Spleen (tissue), 11 donors: Measurements from ENCODE around the gene SEL1L3. TPM values are rescaled to one million over a fixed set of nuclear protein-coding genes. Genes with fewer than 3 reads are reported as not detected.

ENCODE experiments used
- DNase-seq: peaks from one replicate; pipeline ENCODE4 v3.0.0-alpha.2; 2020
- H3K27ac ChIP-seq, 8 donors: fragments of 200-600 bp; sonication (generic) in 7 of 8; 1 replicate in 4 of 8; 2 replicates in 4 of 8; pipeline versions ENCODE4 v1.5.0 to v1.8.0; 2016 to 2021; ENCODE audit warnings: inconsistent platforms in 4 of 8, mild to moderate bottlenecking in 4 of 8, moderate library complexity in 1 of 8
- H3K27me3 ChIP-seq, 7 donors: fragments of 200-600 bp; sonication (generic) in 6 of 7; replicated peaks in 1 of 7; 1 replicate in 4 of 7; 2 replicates in 3 of 7; pipeline versions ENCODE4 v1.5.0 to v1.8.0; 2016 to 2021; ENCODE audit warnings: inconsistent platforms in 3 of 7, mild to moderate bottlenecking in 1 of 7
- H3K36me3 ChIP-seq, 6 donors: fragments of 200-600 bp; sonication (generic) in 5 of 6; 1 replicate in 4 of 6; 2 replicates in 2 of 6; pipeline versions ENCODE4 v1.5.0 to v1.8.0; 2016 to 2021; ENCODE audit warnings: inconsistent platforms in 2 of 6
- H3K4me1 ChIP-seq, 6 donors: fragments of 200-600 bp; sonication (generic) in 5 of 6; 1 replicate in 3 of 6; 2 replicates in 3 of 6; pipeline versions ENCODE4 v1.5.0 to v1.8.0; 2016 to 2021; ENCODE audit warnings: inconsistent platforms in 3 of 6
- H3K4me3 ChIP-seq, 8 donors: fragments of 200-600 bp; sonication (generic) in 7 of 8; 1 replicate in 4 of 8; 2 replicates in 4 of 8; pipeline versions ENCODE4 v1.5.0 to v1.8.0; 2016 to 2021; ENCODE audit warnings: inconsistent platforms in 4 of 8, mild to moderate bottlenecking in 4 of 8, moderate library complexity in 2 of 8
- H3K9me3 ChIP-seq, 8 donors: fragments of 200-600 bp; sonication (generic) in 7 of 8; 1 replicate in 4 of 8; 2 replicates in 4 of 8; pipeline versions ENCODE4 v1.5.0 to v1.8.0; 2016 to 2021; ENCODE audit warnings: inconsistent platforms in 4 of 8
- CTCF ChIP-seq, 11 experiments: fragments of 200-600 bp in 7 of 11; fragments of 450-650 bp in 4 of 11; sonication (generic) in 4 of 11; IDR thresholded peaks in 8 of 11; conservative IDR thresholded peaks in 3 of 11; 1 replicate in 7 of 11; 2 replicates in 4 of 11; pipeline versions ENCODE4 v1.4.0 to v1.8.0; 2016 to 2021; ENCODE audit warnings: antibody characterized with exemption in 11 of 11, inconsistent platforms in 4 of 11, mild to moderate bottlenecking in 1 of 11
- POLR2A ChIP-seq, 3 donors: fragments of 450-650 bp; IDR thresholded peaks; one replicate each; pipeline ENCODE4 v1.5.1; 2017; ENCODE audit warnings: antibody characterized with exemption in 3 of 3, mild to moderate bottlenecking in 1 of 3
- POLR2AphosphoS5 ChIP-seq, 3 donors: sonication (generic); formaldehyde crosslinking; IDR thresholded peaks; one replicate each; pipeline ENCODE4 v1.5.1; 2017; ENCODE audit warnings: antibody characterized with exemption in 3 of 3
- WGBS, 5 donors: extraction: QIAGEN DNeasy Blood & Tissue Kit in 3 of 5; methylation state at CpG; one replicate each; pipeline versions ENCODE4 v1.1.5 to v1.1.7; 2013 to 2018; 5-methylcytosine and 5-hydroxymethylcytosine counted together
- intact Hi-C: fragments of 100-400 bp; cut with DNase I; formaldehyde crosslinking; loops from one replicate; pipeline ENCODE4 v1.15.0; 2023; ENCODE audit warnings: low total_unique reads
- polyA plus RNA-seq, 3 donors: library from polyadenylated mRNA; stranded (reverse); fragments of 200-250 nt; gene quantifications; one replicate each; pipeline ENCODE4 v1.2.1, GENCODE V29; 2013
- total RNA-seq, 7 donors: library from RNA; depleted of rRNA in 3 of 7; stranded (reverse); fragments of >200 nt in 3 of 7; fragmentation: NEBNext Ultra II Directional in 4 of 7; extraction: Animal tissue kit (Norgen Biotek cat#: 25700) in 4 of 7; gene quantifications; one replicate each; pipeline versions ENCODE4 v1.1.0 to v1.2.1, GENCODE V29; 2016 to 2021
- donor health status: healthy with polysubstance abuse.
- donor health status: DM: no; HTN: no; CAD: no; lungs with moderate emphysema.
- donor health status: DM: no; HTN: no; CAD: no.
- donor health status: Bipolar disorder and iron deficiency.
- donor health status: healthy.
- donor health status: DM: no; HTN: no; CAD: no.
- donor health status: DM: yes; HTN: yes; CAD: no.

SEL1L3 gene
- total and polyA plus RNA-seq, 10 donors, result 59.0 to 319 (median 127) TPM

- intact Hi-C loops, result no loop called here
- H3K4me3 ChIP-seq, result no peak overlapping the region
- H3K9me3 ChIP-seq, result no peaks in the 10 kb centered on the region
- no peaks in the 10 kb centered on the region for H3K4me1 ChIP-seq
- H3K36me3 ChIP-seq, result peaks cover 0 to 98% (median 55%) of the 10 kb centered on the region in 6 donors
- H3K27me3 ChIP-seq, result no peaks in the 10 kb centered on the region
- H3K27ac ChIP-seq, result no peak overlapping the region
- DNase-seq, result no peak
- WGBS, 5 donors, result 88 to 96% (median 93%) methylated on average over 7 of the region's 7 CpGs
- TF ChIP-seq POLR2AphosphoS5 (IDR thresholded peaks at IDR 0.05) (no peak), CTCF (IDR thresholded peaks at IDR 0.05 in 8 of 11, conservative IDR thresholded peaks at IDR 0.05 in 3 of 11) (no peak), POLR2A (IDR thresholded peaks at IDR 0.05) (no peak)
Measured at GRCh38 chr4:25823632-25824031, 39.2 kb downstream of the SEL1L3 start.

GRCh38 chr4:25821899-25822298, 40.9 kb downstream of the SEL1L3 start:
- H3K4me1 ChIP-seq, result no peaks in the 10 kb centered on the region
- DNase-seq, result no peak
- H3K4me3 ChIP-seq, result no peak overlapping the region
- intact Hi-C loops, result no loop called here
- H3K36me3 ChIP-seq, result peaks cover 0 to 98% (median 66%) of the 10 kb centered on the region in 6 donors
- 93 to 98% (median 97%) methylated on average over 8 of the region's 8 CpGs for WGBS, 5 donors
- H3K27me3 ChIP-seq, result no peaks in the 10 kb centered on the region
- no peaks in the 10 kb centered on the region for H3K9me3 ChIP-seq
- TF ChIP-seq POLR2A (IDR thresholded peaks at IDR 0.05) (no peak), POLR2AphosphoS5 (IDR thresholded peaks at IDR 0.05) (no peak), CTCF (IDR thresholded peaks at IDR 0.05 in 8 of 11, conservative IDR thresholded peaks at IDR 0.05 in 3 of 11) (no peak)
- H3K27ac ChIP-seq, result no peak overlapping the region

GRCh38 chr4:25821267-25821666, 41.5 kb downstream of the SEL1L3 start:
- Histone ChIP-seq H3K9me3 (no peaks in the 10 kb centered on the region), H3K4me3 (no peak overlapping the region), H3K36me3 (peaks cover 0 to 98% (median 69%) of the 10 kb centered on the region in 6 donors), H3K27ac (no peak overlapping the region), H3K4me1 (no peaks in the 10 kb centered on the region), H3K27me3 (no peaks in the 10 kb centered on the region)
- TF ChIP-seq POLR2A (IDR thresholded peaks at IDR 0.05) (no peak), CTCF (IDR thresholded peaks at IDR 0.05 in 8 of 11, conservative IDR thresholded peaks at IDR 0.05 in 3 of 11) (no peak), POLR2AphosphoS5 (IDR thresholded peaks at IDR 0.05) (no peak)
- DNase-seq, result no peak
- 93 to 99% (median 95%) methylated on average over 7 of the region's 7 CpGs for WGBS, 5 donors
- intact Hi-C loops, result no loop called here

- intact Hi-C loops, result no loop called here
- Histone ChIP-seq H3K9me3 (no peaks in the 10 kb centered on the region), H3K36me3 (peaks cover 0 to 99% (median 79%) of the 10 kb centered on the region in 6 donors), H3K4me1 (peaks cover 0 to 11% (median 0%) of the 10 kb centered on the region in 6 donors), H3K4me3 (no peak overlapping the region), H3K27me3 (no peaks in the 10 kb centered on the region), H3K27ac (no peak overlapping the region)
- no peak for TF ChIP-seq POLR2A (IDR thresholded peaks at IDR 0.05)
- TF ChIP-seq POLR2AphosphoS5 (IDR thresholded peaks at IDR 0.05), result no peak
- no peak for TF ChIP-seq CTCF (IDR thresholded peaks at IDR 0.05 in 8 of 11, conservative IDR thresholded peaks at IDR 0.05 in 3 of 11)
- DNase-seq, result no peak
- WGBS, 5 donors, result 82 to 93% (median 83%) methylated on average over 4 of the region's 4 CpGs
Measured at GRCh38 chr4:25818876-25819275, 43.9 kb downstream of the SEL1L3 start.
